Measurements from ENCODE around the gene PYGB. TPM values are rescaled to one million over a fixed set of nuclear protein-coding genes. Genes with fewer than 3 reads are reported as not detected.
"Not testable (repeated sequence)": the region's sequence is repeated elsewhere in the genome, so short reads cannot be mapped to it uniquely, and the experiment has no call there.

The PYGB gene
- polyA plus RNA-seq, 3 donors: 14.4 to 39.4 (median 39.1) TPM

DNA sequence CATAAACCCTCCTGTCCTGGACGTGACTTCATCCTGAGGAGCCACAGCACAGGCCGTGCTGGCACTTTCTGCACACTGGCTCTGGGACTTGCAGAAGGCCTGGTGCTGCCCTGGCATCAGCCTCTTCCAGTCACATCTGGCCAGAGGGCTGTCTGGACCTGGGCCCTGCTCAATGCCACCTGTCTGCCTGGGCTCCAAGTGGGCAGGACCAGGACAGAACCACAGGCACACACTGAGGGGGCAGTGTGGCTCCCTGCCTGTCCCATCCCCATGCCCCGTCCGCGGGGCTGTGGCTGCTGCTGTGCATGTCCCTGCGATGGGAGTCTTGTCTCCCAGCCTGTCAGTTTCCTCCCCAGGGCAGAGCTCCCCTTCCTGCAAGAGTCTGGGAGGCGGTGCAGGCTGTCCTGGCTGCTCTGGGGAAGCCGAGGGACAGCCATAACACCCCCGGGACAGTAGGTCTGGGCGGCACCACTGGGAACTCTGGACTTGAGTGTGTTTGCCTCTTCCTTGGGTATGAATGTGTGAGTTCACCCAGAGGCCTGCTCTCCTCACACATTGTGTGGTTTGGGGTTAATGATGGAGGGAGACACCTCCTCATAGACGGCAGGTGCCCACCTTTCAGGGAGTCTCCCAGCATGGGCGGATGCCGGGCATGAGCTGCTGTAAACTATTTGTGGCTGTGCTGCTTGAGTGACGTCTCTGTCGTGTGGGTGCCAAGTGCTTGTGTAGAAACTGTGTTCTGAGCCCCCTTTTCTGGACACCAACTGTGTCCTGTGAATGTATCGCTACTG is 22.0 kb upstream of the PYGB start:
- 90 to 93% (median 91%) methylated on average over 16 of the region's 16 CpGs for WGBS, 3 donors
- H3K27ac ChIP-seq (ENCODE audit: low read depth, low read length): no peak overlapping the region

DNA sequence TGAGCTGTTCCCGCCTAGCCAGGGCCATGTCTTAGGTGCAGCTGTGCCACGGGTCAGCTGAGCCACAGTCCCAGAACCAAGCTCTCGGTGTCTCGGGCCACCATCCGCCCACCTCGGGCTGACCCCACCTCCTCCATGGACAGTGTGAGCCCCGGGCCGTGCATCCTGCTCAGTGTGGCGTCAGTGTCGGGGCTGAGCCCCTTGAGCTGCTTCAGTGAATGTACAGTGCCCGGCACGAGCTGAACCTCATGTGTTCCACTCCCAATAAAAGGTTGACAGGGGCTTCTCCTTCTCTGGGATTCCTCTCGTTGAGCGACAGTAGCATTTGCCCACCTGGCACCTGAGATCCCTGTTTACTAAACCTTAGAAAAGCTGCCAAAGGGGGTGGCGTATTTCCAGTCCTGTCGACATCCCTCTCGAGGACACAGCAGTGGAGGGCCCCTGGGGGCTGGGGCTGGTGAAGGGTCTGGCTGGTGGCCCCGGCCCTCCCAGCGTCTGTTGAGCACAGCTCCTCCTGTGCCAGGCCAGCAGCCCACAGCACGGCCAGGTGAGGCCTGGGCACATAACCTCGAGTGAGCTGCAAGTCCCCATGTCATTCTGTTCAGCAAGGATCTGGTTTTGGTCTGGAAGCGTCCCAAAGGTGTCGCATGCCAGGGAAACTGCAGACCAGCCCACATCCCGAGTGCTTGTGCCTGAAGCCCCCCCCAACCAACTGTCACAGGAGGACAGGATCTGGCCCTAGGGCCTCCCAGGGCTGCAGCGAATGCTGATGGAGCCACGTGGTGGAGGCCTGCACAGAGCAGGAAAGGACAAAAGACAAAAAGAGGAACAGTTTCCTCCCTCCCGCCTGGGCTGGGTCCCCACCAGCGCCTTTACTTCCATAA is 21.2 kb upstream of the PYGB start:
- WGBS, 3 donors: 69 to 74% (median 73%) methylated on average over 28 of the region's 28 CpGs
- no peak overlapping the region for H3K27ac ChIP-seq (ENCODE audit: low read depth, low read length)

DNA sequence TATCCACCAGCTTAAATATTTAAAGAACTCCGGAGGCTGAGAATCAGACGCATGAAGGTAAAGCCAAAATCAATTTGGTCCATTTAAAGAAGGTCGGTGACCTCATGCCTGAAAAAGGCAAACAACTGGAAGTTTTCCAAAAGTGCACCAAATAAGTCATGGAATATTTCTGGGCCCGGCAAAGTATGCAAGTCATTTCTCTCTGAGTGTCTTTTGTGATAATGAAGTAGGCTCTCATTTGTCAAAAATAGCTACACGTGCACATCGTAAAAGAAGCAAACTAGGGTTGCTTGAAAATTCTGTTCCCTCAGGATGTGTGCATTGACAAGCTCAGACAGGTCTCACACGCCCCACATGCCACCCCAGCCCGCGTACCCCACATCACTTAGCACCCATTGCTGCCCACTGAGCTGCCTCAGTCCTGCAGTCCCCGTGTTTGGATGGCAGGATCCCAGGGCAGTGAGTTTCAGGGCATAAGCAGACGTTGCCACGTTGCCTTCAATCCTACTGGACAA is 20.5 kb upstream of the PYGB start:
- 49 to 61% (median 56%) methylated on average over 12 of the region's 12 CpGs for WGBS, 3 donors
- H3K27ac ChIP-seq (ENCODE audit: low read depth, low read length): no peak overlapping the region

DNA sequence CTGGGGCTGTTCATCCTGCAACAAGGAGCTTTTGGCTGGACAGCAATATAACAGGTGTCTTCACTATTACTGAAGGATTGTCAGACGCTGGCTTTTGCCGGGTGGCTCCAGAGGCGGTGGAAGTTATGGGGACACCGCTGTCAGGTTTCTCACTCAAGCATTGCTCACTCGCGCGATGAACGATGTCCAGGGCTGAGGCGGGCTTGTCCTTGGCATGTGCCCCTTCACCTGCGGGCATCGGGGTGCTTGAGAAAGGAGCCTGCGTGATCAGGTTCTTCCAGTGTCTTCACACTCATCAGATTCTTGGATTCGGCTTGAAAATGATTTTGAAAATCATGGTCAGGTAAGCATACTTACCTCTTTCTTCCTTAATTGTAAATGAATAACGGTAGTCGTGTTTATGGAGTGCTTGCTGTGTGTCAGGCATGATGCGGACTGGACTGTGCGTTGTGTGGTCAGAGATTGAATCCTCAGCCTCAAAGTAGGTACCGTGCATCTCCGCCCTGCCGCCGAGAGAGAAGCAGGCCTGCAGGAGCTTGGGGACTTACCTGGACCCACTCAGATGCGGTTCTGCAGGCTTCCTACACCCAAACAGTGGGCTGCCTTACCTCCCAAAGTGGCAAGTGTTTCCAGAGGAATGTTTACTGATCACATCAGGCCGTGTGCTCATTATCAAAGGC is 18.3 kb upstream of the PYGB start:
- WGBS, 3 donors: 83 to 91% (median 87%) methylated on average over 23 of the region's 23 CpGs
- no peak overlapping the region for H3K27ac ChIP-seq (ENCODE audit: low read depth, low read length)

DNA sequence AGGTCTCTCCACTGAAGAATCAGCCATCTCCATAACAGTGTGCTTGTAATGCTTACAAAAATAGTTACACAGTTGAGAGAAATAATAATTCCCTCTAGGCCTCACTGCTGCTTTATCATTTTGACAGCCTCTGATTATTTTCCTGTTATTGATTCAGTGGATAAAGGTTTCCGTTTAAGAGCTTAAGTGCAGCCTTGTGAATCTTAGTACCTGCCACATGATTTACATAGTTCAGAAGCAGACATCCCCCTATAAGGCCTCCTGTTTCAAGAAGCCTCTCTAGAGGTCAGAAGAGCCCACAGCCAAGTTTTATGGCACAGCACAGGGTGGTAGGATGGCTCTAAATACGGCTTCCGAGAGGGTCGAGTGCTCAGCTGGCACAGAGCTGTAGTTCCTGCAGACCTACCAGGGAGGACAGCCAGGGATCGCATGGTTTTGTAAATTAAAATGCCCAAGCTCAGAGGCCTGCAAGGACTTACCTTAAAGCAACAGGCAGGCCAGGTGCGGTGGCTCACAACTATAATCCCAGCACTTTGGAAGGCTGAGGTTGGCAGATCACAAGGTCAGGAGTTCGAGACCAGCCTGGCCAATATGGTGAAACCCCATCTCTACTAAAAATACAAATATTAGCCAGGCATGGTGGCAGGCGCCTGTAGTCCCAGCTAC is 17.6 kb upstream of the PYGB start:
- no peak overlapping the region for H3K27ac ChIP-seq (ENCODE audit: low read depth, low read length)
- WGBS, 3 donors: 55 to 78% (median 71%) methylated on average over 8 of the region's 8 CpGs

DNA sequence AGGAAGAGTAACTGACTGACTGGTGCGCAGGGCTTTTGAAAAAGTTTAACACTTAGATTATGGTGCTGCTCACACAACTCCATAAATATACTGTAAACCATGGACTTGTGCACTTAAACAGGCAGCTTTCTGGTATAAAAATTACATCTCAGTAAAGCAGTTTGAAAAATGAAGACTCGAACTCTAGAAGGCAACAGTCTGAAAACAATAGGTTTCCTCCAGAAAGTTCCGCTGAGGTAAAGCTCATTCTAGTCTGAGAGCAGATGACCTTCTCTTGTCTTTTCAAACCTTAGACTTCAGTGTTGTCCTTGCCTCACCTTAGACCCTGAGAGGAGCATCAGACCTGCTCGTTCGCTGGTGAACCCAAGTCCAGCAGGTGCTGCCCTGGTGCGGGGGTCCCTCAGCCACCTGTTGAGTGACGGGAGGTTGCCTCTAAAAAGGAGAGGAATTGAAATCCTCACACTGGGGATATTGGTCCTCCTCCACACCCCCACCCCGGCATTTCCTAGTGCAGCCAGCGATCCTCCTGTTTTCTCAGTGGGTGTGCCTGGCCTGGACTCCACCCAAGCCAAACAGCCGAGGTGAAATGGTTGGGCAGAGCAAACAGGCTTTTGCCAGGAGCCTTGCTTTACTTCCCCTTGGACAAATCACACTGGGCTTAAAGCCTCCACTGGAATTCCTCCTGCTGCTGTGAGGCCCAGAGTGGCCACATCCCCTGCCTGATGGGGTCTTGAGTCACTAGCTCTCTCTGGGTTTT is 14.7 kb upstream of the PYGB start:
- 45 to 68% (median 63%) methylated on average over 10 of the region's 10 CpGs for WGBS, 3 donors
- no peak overlapping the region for H3K27ac ChIP-seq (ENCODE audit: low read depth, low read length)

DNA sequence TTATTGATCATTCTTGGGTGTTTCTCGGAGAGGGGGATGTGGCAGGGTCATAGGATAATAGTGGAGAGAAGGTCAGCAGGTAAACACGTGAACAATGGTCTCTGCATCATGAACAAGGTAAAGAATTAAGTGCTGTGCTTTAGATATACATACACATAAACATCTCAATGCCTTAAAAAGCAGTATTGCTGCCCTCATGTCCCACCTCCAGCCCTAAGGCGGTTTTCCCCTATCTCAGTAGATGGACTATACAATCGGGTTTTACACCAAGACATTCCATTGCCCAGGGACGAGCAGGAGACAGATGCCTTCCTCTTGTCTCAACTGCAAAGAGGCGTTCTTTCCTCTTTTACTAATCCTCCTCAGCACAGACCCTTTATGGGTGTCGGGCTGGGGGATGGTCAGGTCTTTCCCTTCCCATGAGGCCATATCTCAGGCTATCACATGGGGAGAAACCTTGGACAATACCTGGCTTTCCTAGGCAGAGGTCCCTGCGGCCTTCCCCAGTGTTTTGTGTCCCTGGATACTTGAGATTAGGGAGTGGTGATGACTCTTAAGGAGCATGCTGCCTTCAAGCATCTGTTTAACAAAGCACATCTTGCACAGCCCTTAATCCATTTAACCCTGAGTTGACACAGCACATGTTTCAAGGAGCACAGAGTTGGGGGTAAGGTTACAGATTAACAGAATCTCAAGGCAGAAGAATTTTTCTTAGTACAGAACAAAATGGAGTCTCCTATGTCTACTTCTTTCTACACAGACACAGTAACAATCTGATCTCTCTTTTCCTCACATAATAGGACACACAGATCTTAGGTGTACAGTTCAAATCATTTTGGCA is 13.7 kb upstream of the PYGB start:
- not testable (repeated sequence) for H3K27ac ChIP-seq (ENCODE audit: low read depth, low read length)
- WGBS, 3 donors: 66 to 75% (median 68%) methylated on average over 8 of the region's 8 CpGs

DNA sequence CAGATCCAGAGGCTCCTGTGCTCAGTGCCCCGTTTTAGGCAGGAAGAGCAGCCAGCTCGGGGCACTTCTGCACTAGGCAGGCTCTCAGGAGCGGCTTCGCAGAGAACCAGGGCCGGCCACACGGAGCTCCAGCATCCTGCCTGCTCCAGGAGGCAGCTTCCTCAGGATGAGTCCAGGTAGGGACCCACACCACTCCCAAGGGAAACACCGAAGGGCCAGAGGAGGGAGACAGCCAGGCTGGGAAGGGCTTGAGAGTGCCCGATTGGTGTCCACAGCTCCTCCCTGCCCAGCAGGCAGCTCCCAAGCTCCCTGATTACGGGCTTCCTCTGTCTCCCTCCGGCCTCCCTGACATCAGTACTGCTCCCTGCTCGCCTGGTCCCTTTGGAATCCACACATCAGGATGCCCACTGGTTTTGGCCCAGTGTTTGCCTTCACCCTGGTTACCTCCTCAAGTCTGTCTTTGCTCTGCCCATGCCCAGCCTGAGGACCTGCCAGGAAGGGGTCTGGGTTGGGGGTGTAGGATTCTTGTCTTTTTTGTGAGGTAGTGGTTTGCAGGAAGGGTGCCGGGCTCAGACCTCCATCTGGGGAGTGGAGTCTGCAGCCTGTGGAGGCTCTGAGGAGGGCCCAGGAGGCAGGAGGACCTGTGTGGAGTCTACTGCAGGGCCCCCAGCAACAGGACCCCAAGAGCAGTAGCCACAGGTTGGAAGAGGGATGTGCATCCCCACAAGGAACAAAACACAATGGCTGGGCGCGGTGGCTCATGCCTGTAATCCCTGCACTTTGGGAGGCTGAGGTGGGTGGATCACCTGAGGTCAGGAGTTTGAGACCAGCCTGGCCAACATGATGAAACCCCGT is 11.2 kb upstream of the PYGB start:
- H3K27ac ChIP-seq (ENCODE audit: low read depth, low read length): no peak overlapping the region
- 76 to 87% (median 80%) methylated on average over 15 of the region's 15 CpGs for WGBS, 3 donors

DNA sequence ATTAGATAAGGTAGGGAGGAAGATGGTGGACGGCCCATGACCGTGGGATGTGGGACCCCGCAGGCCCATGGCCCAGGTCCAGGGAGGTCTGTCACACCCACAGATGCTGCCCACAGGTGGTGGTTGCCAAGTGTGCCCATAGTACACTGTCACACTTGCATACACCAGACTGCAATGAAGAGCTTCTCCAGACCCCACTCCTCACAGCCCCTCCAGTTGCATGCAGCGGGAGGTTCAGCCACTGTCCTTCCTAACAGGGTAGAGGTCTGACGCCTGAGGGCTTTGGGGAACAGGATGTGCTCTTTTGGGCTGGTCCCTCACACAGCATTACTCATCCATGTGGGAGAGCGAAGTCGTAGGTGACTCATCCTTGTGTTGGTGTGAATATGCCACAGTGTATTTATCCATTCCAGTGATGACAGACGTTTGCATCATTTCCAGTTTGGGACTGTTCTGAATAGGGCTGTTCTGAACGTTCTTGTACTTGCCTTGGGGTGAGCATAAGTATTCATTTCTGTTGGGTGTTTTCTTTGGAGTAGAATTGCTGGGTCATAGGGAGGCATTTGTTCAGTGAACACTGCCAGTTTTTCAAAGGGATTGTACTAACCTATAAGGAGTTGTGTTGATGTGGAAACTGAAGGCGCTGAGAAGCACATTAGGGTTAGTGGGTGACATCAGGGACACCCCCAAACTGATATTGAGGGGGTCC is 10.1 kb upstream of the PYGB start:
- no peak overlapping the region for H3K27ac ChIP-seq (ENCODE audit: low read depth, low read length)
- WGBS, 3 donors: 40 to 66% (median 47%) methylated on average over 10 of the region's 10 CpGs

DNA sequence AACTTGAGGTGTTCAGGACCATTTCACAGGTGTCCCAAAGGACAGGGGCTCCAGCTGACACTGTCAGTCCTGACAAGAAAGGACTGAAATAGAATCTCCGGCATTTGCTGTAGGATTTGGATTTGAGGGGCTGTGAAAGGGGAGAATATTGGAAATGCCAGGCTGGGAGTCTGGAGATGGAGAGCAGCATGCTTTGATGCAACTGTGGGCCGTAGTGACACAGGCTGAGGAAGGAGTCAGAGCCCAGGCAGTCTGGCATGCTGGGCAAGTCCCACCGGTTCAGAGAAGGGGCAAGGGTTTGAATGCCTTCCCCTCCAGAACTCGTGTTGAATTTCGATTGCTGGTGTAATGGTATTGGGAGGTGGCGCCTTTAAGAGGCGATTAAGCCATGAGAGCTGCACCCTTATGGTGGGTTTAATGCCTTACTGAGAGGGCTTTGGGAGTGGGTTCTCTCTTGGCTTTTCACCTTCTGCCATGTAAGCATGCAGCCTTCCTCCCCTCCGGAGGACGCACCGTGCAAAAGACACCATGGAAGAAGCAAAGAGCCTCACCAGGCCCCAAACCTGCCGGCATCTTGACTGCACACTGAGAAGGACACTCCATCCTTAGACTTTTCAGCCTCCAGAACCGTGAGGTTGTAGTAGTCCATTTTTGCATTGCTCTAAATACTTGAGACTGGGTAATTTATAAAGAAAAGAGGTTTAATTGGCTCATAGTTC is 9.4 kb upstream of the PYGB start:
- no peak overlapping the region for H3K27ac ChIP-seq (ENCODE audit: low read depth, low read length)
- WGBS, 3 donors: 91 to 93% (median 91%) methylated on average over 12 of the region's 12 CpGs

DNA sequence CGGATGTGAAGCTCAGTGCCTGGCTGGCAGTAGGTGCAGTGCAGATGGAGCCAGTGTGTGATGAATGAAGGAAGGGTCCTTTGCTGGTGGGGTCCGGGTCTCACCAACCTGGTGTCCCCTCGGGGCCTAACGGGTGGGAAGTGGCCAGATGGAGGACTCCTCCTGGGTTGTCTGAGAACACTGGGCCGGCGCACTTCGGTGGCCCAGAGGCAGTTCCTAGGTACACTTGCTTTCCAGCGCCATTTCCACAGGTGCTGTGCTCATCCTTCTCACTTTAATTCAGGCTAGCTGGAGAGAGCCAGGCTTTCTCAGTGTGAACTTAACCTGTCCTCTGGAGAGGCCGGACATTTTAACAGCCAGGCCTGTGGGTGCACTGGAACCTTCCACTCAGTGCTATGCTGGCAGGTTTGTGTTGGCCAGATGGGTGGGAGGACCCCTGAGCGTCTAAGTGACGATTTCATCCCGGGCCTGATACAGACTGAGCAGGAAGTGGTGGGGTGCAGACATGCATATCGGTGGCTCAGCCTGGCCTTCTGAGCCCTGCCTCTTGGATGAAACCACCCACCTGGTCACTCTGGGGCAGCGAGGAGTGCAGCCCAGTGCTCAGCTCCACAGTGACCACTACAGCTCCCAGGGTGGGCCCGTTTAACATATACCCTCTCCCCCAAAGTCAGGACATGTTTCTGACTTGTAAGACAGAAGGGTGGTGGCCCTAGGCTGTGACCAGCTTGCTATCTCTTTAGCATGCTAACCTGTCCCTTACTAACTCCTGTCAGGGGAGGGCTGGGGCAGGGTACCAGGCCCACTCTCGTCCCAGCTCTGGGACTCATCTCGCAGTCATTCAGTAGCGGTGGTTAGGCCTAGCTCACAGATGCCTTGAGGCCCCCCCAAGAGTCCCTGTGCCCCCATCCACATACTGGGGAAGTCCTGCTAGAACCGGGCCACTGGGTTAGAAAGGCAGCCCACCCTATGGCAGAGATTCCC is 8.2 kb upstream of the PYGB start:
- WGBS, 3 donors: 90 to 92% (median 91%) methylated on average over 19 of the region's 19 CpGs
- no peak overlapping the region for H3K27ac ChIP-seq (ENCODE audit: low read depth, low read length)

DNA sequence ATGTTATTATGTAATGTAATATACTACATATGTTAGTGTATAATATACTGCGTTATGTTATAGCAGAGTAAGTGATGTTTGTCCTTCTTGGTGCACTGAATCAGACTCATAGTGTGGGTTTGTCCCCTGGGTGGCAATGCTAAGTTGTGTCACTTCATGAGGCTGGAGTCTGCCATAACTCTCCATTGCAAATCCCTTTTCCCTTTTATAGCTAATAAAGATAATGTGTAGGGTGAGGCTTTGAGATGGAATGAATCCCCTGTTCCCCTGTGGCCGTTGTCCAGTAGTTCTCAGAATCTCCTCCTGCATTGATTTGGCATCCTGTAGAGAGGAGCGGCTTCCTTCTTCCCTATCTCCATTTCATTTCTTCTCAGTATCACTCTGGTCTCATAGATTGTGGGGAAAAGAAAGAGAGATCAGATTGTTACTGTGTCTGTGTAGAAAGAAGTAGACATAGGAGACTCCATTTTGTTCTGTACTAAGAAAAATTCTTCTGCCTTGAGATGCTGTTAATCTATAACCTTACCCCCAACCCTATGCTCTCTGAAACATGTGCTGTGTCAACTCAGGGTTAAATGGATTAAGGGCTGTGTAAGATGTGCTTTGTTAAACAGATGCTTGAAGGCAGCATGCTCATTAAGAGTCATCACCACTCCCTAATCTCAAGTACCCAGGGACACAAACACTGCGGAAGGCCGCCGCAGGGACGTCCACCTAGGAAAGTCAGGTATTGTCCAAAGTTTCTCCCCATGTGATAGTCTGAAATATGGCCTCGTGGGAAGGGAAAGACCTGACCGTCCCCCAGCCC is 6.8 kb upstream of the PYGB start:
- 63 to 75% (median 73%) methylated on average over 9 of the region's 9 CpGs for WGBS, 3 donors
- H3K27ac ChIP-seq (ENCODE audit: low read depth, low read length): not testable (repeated sequence)

DNA sequence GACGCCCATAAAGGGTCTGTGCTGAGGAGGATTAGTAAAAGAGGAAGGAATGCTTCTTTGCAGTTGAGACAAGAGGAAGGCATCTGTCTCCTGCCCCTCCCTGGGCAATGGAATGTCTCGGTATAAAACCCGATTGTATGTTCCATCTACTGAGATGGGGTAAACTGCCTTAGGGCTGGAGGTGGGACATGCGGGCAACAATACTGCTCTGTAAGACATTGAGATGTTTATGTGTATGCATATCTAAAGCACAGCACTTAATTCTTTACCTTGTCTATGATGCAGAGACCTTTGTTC is 6.3 kb upstream of the PYGB start:
- not testable (repeated sequence) for H3K27ac ChIP-seq (ENCODE audit: low read depth, low read length)
- 38 to 57% (median 45%) methylated on average over 4 of the region's 4 CpGs for WGBS, 3 donors
